ENCODE data around the gene CDH4.

The CDH4 gene

DNA sequence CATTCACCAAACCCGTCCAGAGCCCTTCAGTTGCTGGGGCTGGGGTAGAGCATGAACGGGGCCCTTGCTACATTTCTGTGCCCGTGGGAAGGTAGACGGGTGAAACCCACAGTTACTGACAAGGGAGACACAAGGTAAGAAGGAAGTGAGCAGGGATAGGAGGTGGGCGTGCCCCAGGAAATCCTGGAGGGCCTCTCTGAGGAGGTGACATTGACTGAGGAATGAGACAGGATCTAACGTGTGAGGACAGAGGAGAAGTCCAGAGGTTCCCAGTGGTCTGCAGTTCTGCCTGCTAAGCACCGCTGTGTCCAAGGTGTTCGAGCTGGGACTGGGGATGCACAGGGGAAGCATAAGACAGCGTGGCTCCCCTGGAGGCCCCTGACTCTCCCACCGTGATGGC lies 378.8 kb downstream of the CDH4 start:
- Histone ChIP-seq H3K9me3 (ENCODE audit: control insufficient read depth, insufficient read depth, low read depth, low read length) (no peaks in the 10 kb centered on the region), H3K4me1 (ENCODE audit: control insufficient read depth, insufficient read depth, low read length) (no peaks in the 10 kb centered on the region), H3K36me3 (ENCODE audit: control insufficient read depth in 2 of 2, insufficient read depth in 1 of 2, low read length in 2 of 2) (no peaks in the 10 kb centered on the region), H3K27ac (ENCODE audit: extremely low read depth, low read depth, low read length) (no peak overlapping the region), H3K4me3 (ENCODE audit: low read depth, low read length) (no peak overlapping the region)
- CTCF ChIA-PET, result no interaction called here
- POLR2A ChIA-PET, result no interaction called here
- no peak for TF ChIP-seq ZSCAN16 (tag by site-specific recombination; IDR thresholded peaks at IDR 0.05)
- TF ChIP-seq ZNF16 (tag by site-specific recombination; IDR thresholded peaks at IDR 0.05; ENCODE audit: low read depth), result no peak
- TF ChIP-seq ZNF585B (tag by site-specific recombination; IDR thresholded peaks at IDR 0.05), result no peak
- TF ChIP-seq KLF16 (tag by site-specific recombination; IDR thresholded peaks at IDR 0.05), result no peak
- no peak for TF ChIP-seq ZNF558 (tag by site-specific recombination; IDR thresholded peaks at IDR 0.05)
- no peak for TF ChIP-seq KLF1 (tag by site-specific recombination; IDR thresholded peaks at IDR 0.05)
- TF ChIP-seq ZNF501 (tag by site-specific recombination; IDR thresholded peaks at IDR 0.05), result no peak
- TF ChIP-seq ZNF10 (tag by site-specific recombination; IDR thresholded peaks at IDR 0.05), result no peak
- TF ChIP-seq, protein P1, sequence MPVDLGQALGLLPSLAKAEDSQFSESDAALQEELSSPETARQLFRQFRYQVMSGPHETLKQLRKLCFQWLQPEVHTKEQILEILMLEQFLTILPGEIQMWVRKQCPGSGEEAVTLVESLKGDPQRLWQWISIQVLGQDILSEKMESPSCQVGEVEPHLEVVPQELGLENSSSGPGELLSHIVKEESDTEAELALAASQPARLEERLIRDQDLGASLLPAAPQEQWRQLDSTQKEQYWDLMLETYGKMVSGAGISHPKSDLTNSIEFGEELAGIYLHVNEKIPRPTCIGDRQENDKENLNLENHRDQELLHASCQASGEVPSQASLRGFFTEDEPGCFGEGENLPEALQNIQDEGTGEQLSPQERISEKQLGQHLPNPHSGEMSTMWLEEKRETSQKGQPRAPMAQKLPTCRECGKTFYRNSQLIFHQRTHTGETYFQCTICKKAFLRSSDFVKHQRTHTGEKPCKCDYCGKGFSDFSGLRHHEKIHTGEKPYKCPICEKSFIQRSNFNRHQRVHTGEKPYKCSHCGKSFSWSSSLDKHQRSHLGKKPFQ (tag by site-specific recombination; IDR thresholded peaks at IDR 0.05), result no peak
- TF ChIP-seq ZEB2 (tag by site-specific recombination; IDR thresholded peaks at IDR 0.05), result no peak
- no peak for TF ChIP-seq ZNF19 (tag by site-specific recombination; IDR thresholded peaks at IDR 0.05; ENCODE audit: low read depth)
- no peak for TF ChIP-seq SP2 (tag by site-specific recombination; IDR thresholded peaks at IDR 0.05)
- TF ChIP-seq ZNF660 (tag by site-specific recombination; IDR thresholded peaks at IDR 0.05), result no peak
- no peak for TF ChIP-seq ZNF530 (tag by site-specific recombination; IDR thresholded peaks at IDR 0.05; ENCODE audit: low read depth)
- TF ChIP-seq, protein P2, sequence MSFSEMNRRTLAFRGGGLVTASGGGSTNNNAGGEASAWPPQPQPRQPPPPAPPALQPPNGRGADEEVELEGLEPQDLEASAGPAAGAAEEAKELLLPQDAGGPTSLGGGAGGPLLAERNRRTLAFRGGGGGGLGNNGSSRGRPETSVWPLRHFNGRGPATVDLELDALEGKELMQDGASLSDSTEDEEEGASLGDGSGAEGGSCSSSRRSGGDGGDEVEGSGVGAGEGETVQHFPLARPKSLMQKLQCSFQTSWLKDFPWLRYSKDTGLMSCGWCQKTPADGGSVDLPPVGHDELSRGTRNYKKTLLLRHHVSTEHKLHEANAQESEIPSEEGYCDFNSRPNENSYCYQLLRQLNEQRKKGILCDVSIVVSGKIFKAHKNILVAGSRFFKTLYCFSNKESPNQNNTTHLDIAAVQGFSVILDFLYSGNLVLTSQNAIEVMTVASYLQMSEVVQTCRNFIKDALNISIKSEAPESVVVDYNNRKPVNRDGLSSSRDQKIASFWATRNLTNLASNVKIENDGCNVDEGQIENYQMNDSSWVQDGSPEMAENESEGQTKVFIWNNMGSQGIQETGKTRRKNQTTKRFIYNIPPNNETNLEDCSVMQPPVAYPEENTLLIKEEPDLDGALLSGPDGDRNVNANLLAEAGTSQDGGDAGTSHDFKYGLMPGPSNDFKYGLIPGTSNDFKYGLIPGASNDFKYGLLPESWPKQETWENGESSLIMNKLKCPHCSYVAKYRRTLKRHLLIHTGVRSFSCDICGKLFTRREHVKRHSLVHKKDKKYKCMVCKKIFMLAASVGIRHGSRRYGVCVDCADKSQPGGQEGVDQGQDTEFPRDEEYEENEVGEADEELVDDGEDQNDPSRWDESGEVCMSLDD (tag by site-specific recombination; IDR thresholded peaks at IDR 0.05), result no peak

DNA sequence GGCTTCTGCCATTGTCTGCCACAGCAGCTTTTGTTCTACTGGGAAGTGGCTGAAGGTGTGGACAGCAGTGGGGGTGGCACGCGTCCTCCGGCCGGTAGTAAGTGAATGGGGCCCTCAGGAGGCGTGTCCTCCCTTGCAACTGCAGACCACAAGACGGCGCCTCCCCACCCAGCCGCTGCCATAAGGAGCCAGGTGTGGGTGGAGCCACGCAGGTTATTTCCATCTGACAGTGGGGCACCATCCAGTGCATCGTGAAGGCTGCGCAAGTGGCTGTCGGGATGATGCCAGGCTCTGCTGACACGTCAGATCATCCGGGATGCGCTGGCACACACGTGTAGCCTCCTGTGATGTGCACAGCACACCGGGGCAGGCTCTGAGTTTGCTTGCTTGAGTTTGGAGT lies 379.7 kb downstream of the CDH4 start:
- Histone ChIP-seq H3K9me3 (ENCODE audit: control insufficient read depth, insufficient read depth, low read depth, low read length) (no peaks in the 10 kb centered on the region), H3K4me3 (ENCODE audit: low read depth, low read length) (no peak overlapping the region), H3K27ac (ENCODE audit: extremely low read depth, low read depth, low read length) (no peak overlapping the region), H3K4me1 (ENCODE audit: control insufficient read depth, insufficient read depth, low read length) (no peaks in the 10 kb centered on the region), H3K36me3 (ENCODE audit: control insufficient read depth in 2 of 2, insufficient read depth in 1 of 2, low read length in 2 of 2) (no peaks in the 10 kb centered on the region)
- TF ChIP-seq KLF9 (tag by site-specific recombination; IDR thresholded peaks at IDR 0.05; ENCODE audit: low read depth) (no peak), ZNF426 (tag by site-specific recombination; IDR thresholded peaks at IDR 0.05) (no peak), ZNF239 (tag by site-specific recombination; IDR thresholded peaks at IDR 0.05) (no peak), ZNF776 (tag by site-specific recombination; IDR thresholded peaks at IDR 0.05; ENCODE audit: borderline replicate concordance) (no peak), ZIC2 (tag by site-specific recombination; IDR thresholded peaks at IDR 0.05) (no peak)
- TF ChIP-seq, protein P3, sequence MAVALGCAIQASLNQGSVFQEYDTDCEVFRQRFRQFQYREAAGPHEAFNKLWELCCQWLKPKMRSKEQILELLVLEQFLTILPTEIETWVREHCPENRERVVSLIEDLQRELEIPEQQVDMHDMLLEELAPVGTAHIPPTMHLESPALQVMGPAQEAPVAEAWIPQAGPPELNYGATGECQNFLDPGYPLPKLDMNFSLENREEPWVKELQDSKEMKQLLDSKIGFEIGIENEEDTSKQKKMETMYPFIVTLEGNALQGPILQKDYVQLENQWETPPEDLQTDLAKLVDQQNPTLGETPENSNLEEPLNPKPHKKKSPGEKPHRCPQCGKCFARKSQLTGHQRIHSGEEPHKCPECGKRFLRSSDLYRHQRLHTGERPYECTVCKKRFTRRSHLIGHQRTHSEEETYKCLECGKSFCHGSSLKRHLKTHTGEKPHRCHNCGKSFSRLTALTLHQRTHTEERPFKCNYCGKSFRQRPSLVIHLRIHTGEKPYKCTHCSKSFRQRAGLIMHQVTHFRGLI (tag by site-specific recombination; IDR thresholded peaks at IDR 0.05), result no peak
- POLR2A ChIA-PET, result no interaction called here
- CTCF ChIA-PET, result no interaction called here
